ENCODE results near the gene FGF11.
"Not testable (repeated sequence)": the region's sequence is repeated elsewhere in the genome, so short reads cannot be mapped to it uniquely, and the experiment has no call there.

Gene FGF11

GRCh38 chr17:7464081-7464480 is 24.8 kb downstream of the FGF11 start:
- no peak for DNase-seq

DNA sequence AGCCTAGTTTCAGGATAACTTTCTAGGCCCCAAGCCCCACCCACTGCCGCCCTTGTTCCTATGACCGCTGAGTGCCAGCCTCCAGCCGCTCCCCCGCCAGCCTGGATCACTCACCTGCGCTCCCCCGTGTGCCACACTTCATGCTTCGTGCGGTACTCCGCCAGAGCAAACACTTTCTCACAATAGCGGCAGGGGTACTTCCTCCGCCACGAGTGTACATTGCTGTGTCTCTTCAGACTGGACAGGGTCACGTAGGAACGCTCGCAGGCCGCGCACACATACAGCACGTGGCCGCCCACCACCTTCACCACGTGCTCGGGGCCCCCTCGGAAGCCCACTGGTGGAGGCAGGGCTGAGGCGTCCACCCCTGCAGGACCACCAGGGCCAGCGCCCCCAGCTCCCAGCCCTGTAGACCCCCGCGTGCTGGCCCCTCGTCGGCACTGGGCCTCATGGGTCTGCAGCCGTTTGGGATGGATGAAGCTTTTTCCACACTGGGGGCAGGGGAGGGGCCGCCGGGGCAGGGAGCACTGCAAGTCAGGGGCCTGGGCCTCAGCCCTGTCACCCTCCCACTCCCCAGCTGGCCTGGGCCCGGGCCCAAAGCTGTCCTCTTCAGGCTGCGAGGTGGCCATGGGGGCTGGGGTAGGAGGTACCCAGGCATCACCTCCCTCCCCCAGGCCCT is 26.4 kb downstream of the FGF11 start:
- DNase-seq: no peak

- no peak for DNase-seq
These were observed 27.0 kb downstream of the FGF11 start for GRCh38 chr17:7466318-7466638.

- no peak for DNase-seq
These were observed 27.5 kb downstream of the FGF11 start for GRCh38 chr17:7466639-7467341.

DNA sequence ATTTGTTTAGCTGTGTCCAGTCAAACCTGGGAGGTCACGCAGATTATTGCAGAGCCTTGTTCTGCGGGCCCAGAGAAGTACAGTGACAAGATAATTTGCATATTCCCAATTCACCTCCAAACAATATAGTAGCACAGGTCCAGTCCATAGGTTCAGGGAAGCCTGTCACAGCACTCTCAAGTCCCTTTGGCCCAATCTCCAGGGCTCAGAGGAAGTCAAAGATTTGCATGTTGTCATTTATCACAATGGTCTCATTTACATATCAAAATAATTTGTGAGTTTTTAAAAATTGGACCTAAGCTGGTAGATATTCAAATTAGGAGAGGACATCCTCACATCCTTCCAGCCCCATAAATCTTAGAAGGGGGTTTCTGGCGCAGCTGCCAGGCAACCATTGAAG is 28.2 kb downstream of the FGF11 start:
- no peak for DNase-seq

DNA sequence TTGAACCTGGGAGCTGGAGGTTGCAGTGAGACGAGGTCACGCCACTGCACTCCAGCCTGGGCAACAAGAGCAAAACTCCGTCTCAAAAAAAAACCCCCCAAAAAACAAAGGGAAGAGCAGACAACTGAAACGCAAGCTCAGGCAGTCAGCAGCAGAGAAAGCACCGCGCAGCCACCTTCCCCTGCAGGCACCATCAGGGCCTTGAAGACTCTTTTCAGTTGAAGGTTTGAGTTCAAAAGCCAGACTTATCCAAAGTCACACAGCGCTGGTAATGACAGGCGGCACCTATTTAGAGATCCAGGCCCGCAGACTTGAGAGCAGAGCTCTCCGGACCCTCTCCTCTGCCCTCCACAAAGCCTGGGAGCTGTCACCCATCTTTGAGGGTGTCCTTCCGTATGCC is 29.0 kb downstream of the FGF11 start:
- DNase-seq: no peak

DNA sequence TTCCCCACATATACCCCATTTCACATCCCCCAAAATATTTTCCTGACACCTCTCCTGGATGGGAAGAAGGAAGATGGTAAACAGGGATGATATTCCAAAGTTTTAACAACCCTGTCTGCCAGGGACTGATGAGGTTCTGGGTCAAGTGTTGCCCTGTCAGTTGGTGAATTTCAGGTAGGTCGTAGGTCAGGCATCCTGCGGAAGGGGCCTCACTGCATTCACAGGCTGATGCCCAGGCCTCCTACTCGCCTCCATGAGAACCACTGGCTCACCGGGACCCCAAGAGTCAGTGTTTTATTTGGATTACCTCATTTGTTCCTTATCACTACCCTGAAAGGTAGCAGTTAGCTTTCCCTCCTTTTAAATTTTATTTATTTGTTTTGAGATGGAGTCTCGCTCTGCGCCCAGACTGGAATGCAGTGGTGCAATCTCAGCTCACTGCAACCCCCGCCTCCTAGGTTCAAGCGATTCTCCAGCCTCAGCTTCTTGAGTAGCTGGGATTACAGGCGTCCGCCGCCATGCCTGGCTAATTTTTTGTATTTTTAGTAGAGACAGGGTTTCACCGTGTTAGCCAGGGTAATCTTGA is 29.6 kb downstream of the FGF11 start:
- no peak for DNase-seq

DNA sequence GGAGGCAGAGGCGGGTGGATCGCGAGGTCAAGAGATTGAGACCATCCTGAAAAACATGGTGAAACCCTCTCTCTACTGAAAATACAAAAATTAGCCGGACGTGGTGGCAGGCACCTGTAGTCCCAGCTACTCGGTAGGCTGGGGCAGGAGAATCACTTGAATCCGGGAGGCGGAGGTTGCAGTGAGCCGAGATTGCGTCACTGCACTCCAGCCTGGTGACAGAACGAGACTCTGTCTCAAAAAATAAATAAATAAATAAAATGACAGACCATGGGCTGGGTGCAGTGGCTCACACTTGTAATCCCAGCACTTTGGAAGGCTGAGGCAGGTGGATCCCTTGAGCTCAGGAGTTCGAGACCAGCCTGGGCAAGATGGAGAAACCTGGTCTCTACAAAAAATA is 30.5 kb downstream of the FGF11 start:
- DNase-seq: not testable (repeated sequence)

GRCh38 chr17:7470457-7470973 is 31.2 kb downstream of the FGF11 start:
- not testable (repeated sequence) for DNase-seq

GRCh38 chr17:7471729-7472128 is 32.4 kb downstream of the FGF11 start:
- DNase-seq: no peak

- not testable (repeated sequence) for DNase-seq
These were observed 35.5 kb downstream of the FGF11 start for GRCh38 chr17:7474767-7475166.

GRCh38 chr17:7475764-7476422 is 36.6 kb downstream of the FGF11 start:
- no peak for DNase-seq

GRCh38 chr17:7476494-7476893 is 37.2 kb downstream of the FGF11 start:
- DNase-seq: no peak

DNA sequence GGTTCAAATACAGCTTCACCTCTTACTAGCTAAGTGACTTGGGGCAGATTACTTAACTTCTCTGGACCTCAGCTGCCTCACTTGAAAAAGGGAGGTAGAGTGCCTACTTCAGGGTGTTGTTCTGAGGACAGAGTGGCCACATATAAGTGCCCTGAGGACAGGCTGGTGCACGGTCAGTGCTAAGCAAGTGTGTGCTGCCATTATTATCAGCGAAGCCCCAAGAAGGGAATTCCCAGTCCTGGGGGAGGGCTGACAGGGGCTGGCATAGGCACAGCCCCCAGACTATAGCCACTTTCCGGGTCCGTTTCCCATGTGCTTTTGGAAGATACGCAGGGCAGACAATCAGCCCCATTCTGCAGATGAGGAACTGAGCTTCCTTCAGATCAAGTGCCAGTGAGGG is 37.6 kb downstream of the FGF11 start:
- DNase-seq: no peak

DNA sequence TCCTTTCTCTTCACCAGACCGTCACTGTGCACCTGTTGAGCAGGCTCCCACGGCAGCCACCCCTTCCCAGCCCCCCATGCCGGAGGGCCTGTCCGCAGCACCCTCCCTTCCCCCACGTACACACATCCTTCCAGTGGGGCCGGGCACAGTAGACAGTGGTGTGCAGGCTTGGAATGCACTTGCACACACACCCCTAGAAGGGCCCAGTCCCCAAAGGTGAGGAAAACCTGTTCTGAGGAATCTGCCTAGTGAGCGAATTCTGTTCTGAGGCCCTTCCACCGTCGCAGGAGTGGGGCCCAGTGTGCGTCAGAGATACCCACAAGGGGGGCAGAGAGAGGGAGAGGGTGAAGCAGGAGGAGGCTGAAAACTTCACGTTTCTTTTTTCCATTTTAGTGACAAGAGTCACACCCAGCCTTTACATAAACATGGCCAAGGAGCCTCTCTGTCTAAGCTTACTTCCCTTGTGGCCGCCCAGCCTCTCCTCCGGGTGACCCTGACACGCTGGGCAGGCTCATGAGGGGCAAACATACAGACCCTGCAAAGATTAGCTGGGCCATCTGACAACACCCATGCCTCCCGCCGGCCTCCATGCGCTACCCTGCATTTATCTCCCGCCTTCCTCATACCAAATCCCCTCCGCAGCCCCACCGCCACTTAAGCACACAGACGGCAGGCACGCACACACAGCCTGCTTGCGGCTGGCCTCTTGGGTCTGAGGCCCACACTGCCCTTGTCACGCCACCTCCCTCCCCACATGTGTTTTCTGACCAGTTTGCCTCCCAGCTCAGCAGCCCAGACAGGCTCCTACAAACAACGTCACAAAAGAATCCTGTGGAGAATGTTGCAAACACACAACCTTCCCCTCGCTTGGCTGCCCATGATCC is 38.3 kb downstream of the FGF11 start:
- DNase-seq: no peak

DNA sequence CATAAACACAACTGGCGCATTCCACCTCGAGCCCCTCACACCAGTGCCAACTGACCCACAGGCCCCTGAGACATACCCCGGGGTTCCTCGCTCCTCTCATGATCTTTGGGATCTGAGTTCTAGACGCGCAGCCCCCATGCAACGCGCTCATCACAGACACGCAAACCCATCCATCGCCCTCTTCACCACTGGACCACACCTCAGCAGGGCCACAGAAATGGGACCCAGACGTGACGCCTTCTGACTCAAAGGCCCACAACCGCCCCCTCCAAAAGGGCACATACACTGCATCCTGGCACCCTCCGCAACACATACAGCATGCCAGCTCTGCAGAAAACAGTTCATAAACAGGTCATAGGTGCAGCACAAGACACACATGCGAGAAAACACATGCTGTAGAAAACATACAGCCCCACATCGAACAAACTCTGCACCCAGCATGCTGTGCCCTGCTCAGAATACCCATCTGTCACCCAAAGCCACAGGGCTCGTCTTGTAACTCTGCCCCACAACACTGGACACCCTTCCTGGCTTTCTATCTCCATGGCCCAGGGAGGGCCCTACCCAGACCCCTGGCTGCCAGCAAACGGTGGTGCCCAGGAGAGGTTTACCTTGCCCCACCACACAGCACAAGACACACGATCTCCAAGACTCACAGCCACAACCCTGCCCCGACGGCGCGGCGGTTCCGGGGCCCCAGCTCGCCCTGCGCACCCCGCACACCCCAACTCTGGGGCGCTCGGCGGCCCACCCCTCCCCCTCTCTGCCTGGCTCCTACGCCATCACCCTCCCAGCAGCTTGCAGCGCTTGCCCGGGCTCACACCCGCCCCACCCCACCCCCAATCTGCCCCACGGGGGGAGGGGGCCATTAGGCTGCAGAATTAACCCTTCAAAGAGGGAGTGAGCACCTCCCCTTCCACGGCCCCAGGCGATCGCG is 39.2 kb downstream of the FGF11 start:
- peak; percentile 54 for DNase-seq

- DNase-seq: peak; percentile 58
These were observed 40.1 kb downstream of the FGF11 start, which contains the start of gene ZBTB4 for GRCh38 chr17:7479213-7480088. ZBTB4 (minus strand) TSS chr17:7479631; CDS start chr17:7466801, 12,830 bp downstream.

- no peak for DNase-seq
These were observed 40.7 kb downstream of the FGF11 start for GRCh38 chr17:7480089-7480384.

GRCh38 chr17:7481275-7481674 is 42.0 kb downstream of the FGF11 start, which contains the start of gene SLC35G6:
SLC35G6 (plus strand) TSS chr17:7481446; CDS start chr17:7481517, 71 bp downstream.
- DNase-seq: not testable (repeated sequence)
